ENCODE measurements around the gene MMD2. TPM values are rescaled to one million over a fixed set of nuclear protein-coding genes. Genes with fewer than 3 reads are reported as not detected.
A peak's percentile ranks its signal among the peaks of the same experiment; 100 is the strongest.
"Not testable (repeated sequence)": the region's sequence is repeated elsewhere in the genome, so short reads cannot be mapped to it uniquely, and the experiment has no call there.

Gene MMD2
- total RNA-seq, 1 donor from 2014 or later: not detected

- no peaks in the 10 kb centered on the region for H3K4me1 ChIP-seq
- peaks cover 51% of the 10 kb centered on the region for H3K36me3 ChIP-seq
- ATAC-seq (no peak), DNase-seq (no peak)
- no peak for TF ChIP-seq CTCF (IDR thresholded peaks at IDR 0.05)
- no peak overlapping the region for H3K27ac ChIP-seq
- intact Hi-C loops (cut with DNase I): no loop called here
- no peaks in the 10 kb centered on the region for H3K9me3 ChIP-seq
- no peaks in the 10 kb centered on the region for H3K27me3 ChIP-seq (ENCODE audit: low read depth)
- no peak overlapping the region for H3K4me3 ChIP-seq
These were observed 39.9 kb upstream of the MMD2 start for GRCh38 chr7:4998910-4999309.

- Histone ChIP-seq H3K36me3 (peaks cover 58% of the 10 kb centered on the region), H3K4me3 (no peak overlapping the region), H3K27me3 (ENCODE audit: low read depth) (no peaks in the 10 kb centered on the region), H3K9me3 (no peaks in the 10 kb centered on the region), H3K4me1 (no peaks in the 10 kb centered on the region), H3K27ac (no peak overlapping the region)
- DNase-seq (no peak), ATAC-seq (no peak)
- TF ChIP-seq CTCF (IDR thresholded peaks at IDR 0.05): no peak
- intact Hi-C loops (cut with DNase I): no loop called here
These were observed 39.3 kb upstream of the MMD2 start for GRCh38 chr7:4998244-4998643.

GRCh38 chr7:4996696-4997222 lies 37.8 kb upstream of the MMD2 start:
- Histone ChIP-seq H3K9me3 (no peaks in the 10 kb centered on the region), H3K27ac (no peak overlapping the region), H3K27me3 (ENCODE audit: low read depth) (no peaks in the 10 kb centered on the region), H3K36me3 (peaks cover 73% of the 10 kb centered on the region), H3K4me3 (no peak overlapping the region), H3K4me1 (no peaks in the 10 kb centered on the region)
- intact Hi-C loops (cut with DNase I): no loop called here
- DNase-seq (no peak), ATAC-seq (peak in 1 of 2 donors; percentile 23)
- no peak for TF ChIP-seq CTCF (IDR thresholded peaks at IDR 0.05)

- Histone ChIP-seq H3K36me3 (peaks cover 85% of the 10 kb centered on the region), H3K27me3 (ENCODE audit: low read depth) (no peaks in the 10 kb centered on the region), H3K4me3 (no peak overlapping the region), H3K9me3 (no peaks in the 10 kb centered on the region), H3K27ac (no peak overlapping the region), H3K4me1 (no peaks in the 10 kb centered on the region)
- DNase-seq (no peak), ATAC-seq (no peak)
- intact Hi-C loops (cut with DNase I): no loop called here
- no peak for TF ChIP-seq CTCF (IDR thresholded peaks at IDR 0.05)
These were observed 36.5 kb upstream of the MMD2 start for GRCh38 chr7:4995429-4995969.

- no peak overlapping the region for H3K4me3 ChIP-seq
- ATAC-seq (no peak), DNase-seq (no peak)
- intact Hi-C loops (cut with DNase I): no loop called here
- no peak for TF ChIP-seq CTCF (IDR thresholded peaks at IDR 0.05)
- no peaks in the 10 kb centered on the region for H3K4me1 ChIP-seq
- H3K9me3 ChIP-seq: no peaks in the 10 kb centered on the region
- peaks cover 99% of the 10 kb centered on the region for H3K36me3 ChIP-seq
- H3K27me3 ChIP-seq (ENCODE audit: low read depth): no peaks in the 10 kb centered on the region
- no peak overlapping the region for H3K27ac ChIP-seq
These were observed 34.5 kb upstream of the MMD2 start for GRCh38 chr7:4993471-4993870.

GRCh38 chr7:4982741-4983140 lies 23.8 kb upstream of the MMD2 start:
- ATAC-seq: peak in 1 of 2 donors; percentile 27
- not testable (repeated sequence) for DNase-seq
- H3K36me3 ChIP-seq: peaks cover 63% of the 10 kb centered on the region

GRCh38 chr7:4981295-4981890 lies 22.4 kb upstream of the MMD2 start:
- ATAC-seq; H3K9me3 ChIP-seq; intact Hi-C loops (cut with DNase I); DNase-seq; H3K4me3 ChIP-seq; H3K27me3 ChIP-seq (ENCODE audit: low read depth); H3K4me1 ChIP-seq; H3K27ac ChIP-seq: not testable (repeated sequence)
- H3K36me3 ChIP-seq: peaks cover 63% of the 10 kb centered on the region

More at GRCh38 chr7:4982741-4983140, 23.8 kb upstream of the MMD2 start:
- intact Hi-C loops (cut with DNase I); H3K4me3 ChIP-seq; H3K27me3 ChIP-seq (ENCODE audit: low read depth); H3K9me3 ChIP-seq; H3K4me1 ChIP-seq; H3K27ac ChIP-seq: not testable (repeated sequence)

- H3K4me3 ChIP-seq; H3K27me3 ChIP-seq (ENCODE audit: low read depth); DNase-seq; H3K27ac ChIP-seq; ATAC-seq; H3K9me3 ChIP-seq; intact Hi-C loops (cut with DNase I): not testable (repeated sequence)
- Histone ChIP-seq H3K4me1 (peaks cover 25% of the 10 kb centered on the region), H3K36me3 (peaks cover 40% of the 10 kb centered on the region)
These were observed 16.6 kb upstream of the MMD2 start for GRCh38 chr7:4975626-4976025.
